Activated CD4-positive, alpha-beta T cell treated with anti-CD3 and anti-CD28 coated beads, Interleukin-2, amount 50 U/mL, for 48 hours (primary cell): ENCODE measurements around the gene SLC6A7.

Experiments
- DNase-seq, 2 experiments: peaks; one replicate each; pipeline ENCODE4 v3.0.0-alpha.2; 2020

The SLC6A7 gene

DNA sequence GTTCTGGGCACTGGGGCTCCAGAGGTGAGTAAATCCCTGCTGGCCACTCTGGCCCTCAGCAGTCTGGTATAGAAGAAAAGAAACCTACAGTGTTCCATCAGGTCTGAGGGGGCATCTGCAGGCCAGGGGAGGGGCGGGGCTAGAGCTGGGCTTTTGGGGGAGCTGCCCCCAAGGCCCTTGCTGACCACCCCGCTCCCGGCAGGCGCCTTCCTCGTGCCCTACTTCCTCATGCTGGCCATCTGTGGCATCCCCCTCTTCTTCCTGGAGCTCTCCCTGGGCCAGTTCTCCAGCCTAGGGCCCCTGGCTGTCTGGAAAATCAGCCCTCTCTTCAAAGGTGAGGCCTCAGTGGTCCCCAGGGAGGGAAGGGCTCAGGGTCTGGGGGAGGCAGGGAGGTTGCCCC is 6.7 kb downstream of the SLC6A7 start:
- no peak for DNase-seq

DNA sequence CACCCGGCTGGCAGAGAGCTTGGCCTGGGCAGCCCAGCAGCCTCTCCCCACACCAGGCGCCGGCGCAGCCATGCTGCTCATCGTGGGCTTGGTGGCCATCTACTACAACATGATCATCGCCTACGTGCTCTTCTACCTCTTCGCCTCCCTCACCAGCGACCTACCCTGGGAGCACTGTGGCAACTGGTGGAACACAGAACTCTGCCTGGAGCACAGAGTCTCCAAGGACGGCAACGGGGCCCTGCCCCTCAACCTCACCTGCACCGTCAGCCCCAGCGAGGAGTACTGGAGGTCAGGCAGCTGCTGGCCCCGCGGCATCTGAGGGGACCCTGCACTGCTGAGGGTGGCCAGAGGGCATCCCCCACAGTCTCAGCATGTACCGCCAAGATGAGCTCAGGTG is 7.1 kb downstream of the SLC6A7 start:
- no peak for DNase-seq

DNA sequence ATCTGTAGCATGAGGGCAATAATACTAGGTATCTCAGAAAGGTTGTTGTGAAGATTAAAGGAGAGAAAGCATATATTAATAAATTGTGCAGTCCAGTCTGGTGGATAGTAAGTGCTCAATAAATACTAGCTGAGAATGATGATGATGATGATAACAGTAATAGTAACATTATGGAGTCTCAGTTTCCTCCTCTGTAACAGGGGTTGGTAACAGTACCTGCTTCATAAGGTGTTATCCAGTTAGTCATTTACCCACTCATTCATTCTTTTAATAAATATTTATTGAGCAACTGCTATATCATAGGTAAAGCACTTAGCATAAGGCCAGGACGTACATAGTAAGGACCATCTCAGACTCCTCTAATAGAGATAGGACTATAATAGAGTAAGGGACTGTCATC is 7.6 kb downstream of the SLC6A7 start:
- DNase-seq: no peak

DNA sequence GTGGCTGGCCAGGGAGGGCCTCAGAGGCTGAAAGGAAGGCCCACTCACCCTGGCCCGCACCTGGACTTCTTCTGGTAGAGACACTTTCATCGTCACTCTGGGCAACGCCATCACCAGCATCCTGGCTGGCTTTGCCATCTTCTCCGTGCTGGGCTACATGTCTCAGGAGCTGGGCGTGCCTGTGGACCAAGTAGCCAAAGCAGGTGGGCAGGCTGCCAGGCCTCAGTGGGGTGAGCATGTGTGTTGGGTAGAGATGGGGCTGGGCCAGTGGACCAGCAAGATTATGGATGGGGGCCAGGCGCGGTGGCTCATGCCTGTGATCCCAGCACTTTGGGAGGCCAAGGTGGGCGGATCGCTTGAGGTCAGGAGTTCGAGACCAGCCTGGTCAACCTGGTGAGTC is 12.6 kb downstream of the SLC6A7 start:
- no peak for DNase-seq

GRCh38 chr5:150203832-150204589 is 14.1 kb downstream of the SLC6A7 start:
- no peak for DNase-seq

DNA sequence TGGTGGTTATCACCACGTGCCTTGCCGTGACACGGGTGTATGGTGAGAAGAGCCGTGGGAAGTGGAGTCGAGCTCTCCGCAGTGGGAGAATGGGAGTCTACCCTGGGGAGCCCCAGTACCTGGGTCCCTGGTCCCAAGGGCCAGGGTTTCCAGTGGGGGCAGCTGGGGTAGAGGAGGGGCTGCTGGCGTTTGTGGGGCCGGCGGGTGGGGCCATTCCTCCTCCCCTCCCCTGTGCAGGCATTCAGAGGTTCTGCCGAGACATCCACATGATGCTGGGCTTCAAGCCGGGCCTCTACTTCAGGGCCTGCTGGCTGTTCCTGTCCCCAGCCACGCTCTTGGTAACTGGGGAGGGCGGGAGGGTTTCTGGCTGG is 14.7 kb downstream of the SLC6A7 start:
- no peak for DNase-seq

- DNase-seq: no peak
Measured at GRCh38 chr5:150206098-150206778, 16.4 kb downstream of the SLC6A7 start.

- DNase-seq: no peak
Measured at GRCh38 chr5:150206779-150207115, 16.9 kb downstream of the SLC6A7 start.

DNA sequence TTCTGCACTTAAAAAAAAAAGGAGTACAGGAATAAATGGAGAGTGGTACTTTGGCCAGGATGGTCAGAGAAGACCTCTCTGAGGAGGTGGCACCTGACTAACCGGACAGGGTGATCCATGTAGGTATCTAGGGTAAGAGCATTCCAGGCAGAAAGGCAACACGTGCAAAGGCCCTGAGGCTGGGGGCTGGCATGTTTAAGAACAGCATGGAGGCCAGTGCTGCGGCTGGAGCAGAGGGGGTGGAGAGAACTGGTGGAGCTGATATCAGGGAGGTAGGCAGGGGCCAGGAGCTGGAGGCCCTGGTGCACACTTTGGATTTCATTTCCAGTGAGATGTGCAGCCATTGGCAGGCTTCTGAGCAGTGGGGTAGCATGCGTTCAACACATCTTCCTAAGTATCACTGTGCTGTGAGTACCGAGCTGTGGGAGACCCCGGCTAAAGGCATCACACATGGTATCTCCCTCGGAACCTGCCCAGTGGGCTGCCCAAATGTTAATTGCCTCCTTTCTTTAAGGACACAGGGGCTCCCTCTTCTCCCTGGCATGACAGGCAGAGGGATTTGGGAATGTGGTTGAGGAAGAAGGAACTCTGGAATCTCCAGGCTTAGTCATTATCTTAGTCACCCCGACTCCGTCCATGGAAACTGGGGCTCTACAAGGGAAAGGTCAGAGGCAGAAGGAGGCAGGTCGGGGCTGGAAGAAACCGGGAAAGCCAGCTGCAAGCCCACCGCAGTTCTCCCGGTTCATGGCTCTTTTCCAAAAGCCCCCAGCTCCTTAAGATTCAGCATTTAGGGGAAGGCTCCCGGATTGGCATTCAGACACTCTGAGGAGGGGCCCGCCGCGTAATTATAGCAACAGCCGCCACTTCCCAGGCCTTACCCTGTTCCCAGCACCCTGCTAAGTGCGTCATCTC is 18.6 kb downstream of the SLC6A7 start:
- DNase-seq: no peak

DNA sequence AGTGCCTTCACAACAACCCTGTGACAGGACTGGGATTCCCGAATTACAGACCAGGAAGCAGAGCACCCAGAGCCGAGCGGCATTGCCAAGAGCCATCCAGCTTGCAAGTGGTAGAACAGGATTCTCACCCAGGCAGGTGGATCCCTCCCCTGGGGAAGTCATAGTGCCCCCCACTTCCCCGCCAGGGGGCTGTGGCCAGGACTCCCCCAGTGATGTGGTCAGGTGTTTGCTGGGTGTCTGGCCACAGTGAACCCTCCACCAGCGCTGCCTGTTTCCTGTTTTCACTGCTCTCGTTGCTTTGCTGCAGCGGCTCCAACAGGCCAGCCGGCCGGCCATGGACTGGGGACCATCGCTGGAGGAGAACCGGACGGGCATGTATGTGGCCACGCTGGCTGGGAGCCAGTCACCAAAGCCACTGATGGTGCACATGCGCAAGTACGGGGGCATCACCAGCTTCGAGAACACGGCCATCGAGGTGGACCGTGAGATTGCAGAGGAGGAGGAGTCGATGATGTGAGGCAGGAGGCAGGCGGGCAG is 19.3 kb downstream of the SLC6A7 start:
- no peak for DNase-seq

DNA sequence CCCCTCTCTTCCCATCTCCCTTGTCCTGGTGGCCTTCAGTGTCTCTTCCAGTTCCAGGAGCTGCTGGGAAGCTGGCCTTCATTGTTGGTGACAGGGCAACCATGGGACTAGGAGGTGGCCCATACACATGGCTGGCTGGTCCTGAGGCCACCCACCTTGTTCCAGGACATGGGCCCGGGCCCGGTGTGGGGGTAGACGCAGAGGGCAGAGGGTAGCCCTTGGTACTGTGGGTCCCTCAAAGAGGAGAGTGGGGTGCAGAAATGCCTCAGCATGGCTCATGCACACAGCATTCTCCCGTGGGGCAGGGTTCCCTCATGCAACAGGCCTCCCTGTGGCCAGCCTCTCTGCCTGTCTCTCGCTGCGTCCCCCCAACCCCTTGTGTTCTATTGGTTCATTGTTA is 20.8 kb downstream of the SLC6A7 start:
- DNase-seq: no peak

- no peak for DNase-seq
Measured at GRCh38 chr5:150211156-150212030, 21.5 kb downstream of the SLC6A7 start.

DNA sequence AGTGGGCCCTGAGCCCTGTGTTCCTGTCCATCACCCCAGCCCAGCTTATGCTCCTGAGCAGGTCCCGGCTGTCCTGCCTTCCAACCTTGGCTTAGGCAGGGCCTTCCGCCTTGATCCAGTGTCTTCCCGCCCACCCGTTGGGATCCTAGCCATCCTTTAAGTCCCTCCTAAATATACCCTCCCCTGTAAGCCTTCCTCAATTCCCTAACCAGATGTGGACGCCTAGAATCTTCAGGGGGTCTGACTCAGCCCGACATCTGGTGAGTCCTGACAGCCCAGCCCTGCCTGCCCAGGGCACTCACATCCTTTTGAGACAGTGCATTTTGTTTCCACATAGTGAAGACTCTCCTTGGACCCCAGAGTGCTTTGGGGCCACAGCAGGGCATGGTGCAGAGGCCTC is 23.7 kb downstream of the SLC6A7 start:
- no peak for DNase-seq

GRCh38 chr5:150214289-150214688 is 24.4 kb downstream of the SLC6A7 start:
- DNase-seq: no peak

DNA sequence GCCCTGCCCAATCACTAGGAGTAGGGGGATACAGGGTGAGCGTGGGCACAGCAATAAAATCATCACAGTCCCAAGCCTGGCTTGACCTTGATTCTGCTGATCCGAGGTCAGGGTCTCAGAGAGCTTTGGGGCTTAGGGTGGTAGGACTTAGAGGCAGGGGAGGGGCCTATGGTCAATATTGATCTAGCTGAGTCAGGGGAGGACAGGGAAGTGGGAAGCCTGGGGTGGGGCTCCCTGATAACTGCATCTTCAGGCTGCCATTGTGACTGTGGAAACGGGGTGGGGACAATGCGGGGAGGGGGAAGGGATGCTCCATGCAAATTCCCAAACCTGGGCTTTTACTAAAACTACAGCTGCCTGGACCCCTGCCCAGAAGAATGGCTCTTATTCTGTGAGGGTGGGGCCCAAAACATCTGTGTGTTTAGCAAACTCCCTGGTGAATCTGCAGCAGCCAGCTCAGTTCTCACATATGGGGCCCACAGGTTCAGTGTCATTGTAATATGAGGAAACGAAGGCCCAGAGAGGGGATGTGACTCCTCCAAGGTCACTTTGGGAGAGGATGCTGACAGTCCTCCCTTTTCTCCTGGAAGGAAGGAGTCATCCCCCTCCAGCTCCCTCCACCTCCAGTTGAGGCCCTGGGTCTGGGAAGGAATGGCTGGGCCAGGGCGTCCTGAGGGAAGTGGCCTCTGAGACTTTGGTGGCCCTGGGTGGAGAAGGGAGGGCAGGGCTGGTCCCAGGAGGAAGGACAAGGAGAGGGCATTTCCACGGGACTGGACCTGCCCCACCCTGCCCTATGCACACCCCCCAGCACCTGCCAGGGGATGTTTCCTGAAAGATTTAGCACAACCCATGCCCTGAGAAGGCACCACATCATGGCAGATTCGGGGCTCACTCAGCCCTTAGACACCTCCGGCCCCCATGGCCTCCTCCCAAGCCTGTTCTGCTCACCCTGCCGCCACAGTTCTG is 26.4 kb downstream of the SLC6A7 start:
- DNase-seq: no peak

DNA sequence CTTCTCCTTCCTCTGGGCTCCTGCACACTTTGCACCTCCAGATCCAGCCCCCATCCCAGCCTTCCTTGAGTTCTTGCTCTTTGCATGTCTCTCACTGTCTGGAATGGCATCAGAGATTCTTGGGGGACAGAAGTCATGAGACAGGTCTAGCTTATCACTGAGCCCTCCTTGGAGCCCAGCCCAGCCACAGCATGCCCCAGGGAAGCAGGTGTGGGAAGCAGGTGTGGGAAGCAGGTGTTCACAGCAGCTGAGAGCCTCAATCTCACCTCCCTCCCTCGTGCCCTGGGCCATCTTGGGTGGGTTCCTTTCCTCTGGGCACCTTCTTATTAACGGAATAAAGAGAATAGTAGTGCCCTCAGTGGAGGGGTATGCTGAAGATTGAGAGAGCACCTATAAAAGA is 27.2 kb downstream of the SLC6A7 start:
- no peak for DNase-seq

- DNase-seq: peak; percentile 80 to 84
Measured at GRCh38 chr5:150217873-150218692, 28.2 kb downstream of the SLC6A7 start.

GRCh38 chr5:150218693-150219035 is 28.8 kb downstream of the SLC6A7 start:
- no peak for DNase-seq

- no peak for DNase-seq
Measured at GRCh38 chr5:150219142-150219541, 29.3 kb downstream of the SLC6A7 start.

- no peak for DNase-seq
Measured at GRCh38 chr5:150219861-150220260, 30.0 kb downstream of the SLC6A7 start.
